GM19025 (cell line): ENCODE results near the gene RMRP.

Experiments used
- ATAC-seq: cut with Tn5 transposase; IDR thresholded peaks from one replicate; pipeline ENCODE4 v1.9.1; 2021; ENCODE audit warnings: mild to moderate bottlenecking, low read depth, moderate library complexity; ENCODE audit not compliant: unreplicated experiment

RMRP gene

DNA sequence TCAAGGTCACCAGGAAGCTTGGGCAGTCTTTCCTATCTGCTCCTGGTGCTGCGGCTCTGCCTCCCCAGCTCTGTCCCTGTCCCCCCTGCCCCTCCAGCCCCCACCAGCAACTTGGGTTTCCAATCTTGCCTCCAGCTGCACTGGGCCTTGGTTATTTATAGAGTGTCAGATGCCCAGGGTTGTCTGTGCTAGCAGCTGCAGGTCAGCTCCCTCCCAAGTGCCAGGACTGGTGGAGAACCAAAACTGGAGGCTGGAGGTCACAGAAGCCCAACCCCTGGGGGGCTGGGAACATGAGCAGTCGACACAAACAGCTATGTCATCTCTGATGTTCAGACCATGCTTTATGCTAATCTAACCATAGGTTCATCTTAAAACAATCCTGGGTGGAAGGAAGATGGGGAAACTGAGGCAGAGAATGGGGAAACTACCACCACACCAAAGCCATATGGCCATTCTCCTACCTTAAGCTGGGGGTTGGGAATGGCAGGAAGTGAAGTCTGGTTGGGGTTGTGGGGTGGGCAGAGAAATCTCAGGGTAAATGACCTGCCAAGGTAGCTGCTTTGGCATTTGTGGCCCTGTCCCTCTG lies 30.2 kb upstream of the RMRP start:
- ATAC-seq, result no peak

DNA sequence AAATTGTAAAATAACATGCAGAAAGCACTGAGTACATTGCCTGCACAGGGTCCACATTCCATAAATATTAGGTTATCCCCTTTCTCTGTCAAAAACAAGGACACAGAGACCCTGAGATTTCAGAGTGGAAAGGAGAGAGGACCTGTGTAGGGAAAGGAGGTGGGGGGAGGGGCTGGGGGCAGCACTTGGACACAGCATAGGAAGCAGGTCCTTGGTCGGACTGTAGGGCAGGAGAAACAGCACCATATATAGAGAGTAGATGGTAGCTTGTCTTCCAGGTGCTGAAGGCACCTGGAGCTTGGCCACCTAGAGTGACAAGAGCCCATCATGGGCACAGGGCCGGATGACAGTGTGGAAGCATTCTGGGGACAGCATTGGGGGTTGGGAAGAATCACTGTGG lies 29.5 kb upstream of the RMRP start:
- no peak for ATAC-seq

DNA sequence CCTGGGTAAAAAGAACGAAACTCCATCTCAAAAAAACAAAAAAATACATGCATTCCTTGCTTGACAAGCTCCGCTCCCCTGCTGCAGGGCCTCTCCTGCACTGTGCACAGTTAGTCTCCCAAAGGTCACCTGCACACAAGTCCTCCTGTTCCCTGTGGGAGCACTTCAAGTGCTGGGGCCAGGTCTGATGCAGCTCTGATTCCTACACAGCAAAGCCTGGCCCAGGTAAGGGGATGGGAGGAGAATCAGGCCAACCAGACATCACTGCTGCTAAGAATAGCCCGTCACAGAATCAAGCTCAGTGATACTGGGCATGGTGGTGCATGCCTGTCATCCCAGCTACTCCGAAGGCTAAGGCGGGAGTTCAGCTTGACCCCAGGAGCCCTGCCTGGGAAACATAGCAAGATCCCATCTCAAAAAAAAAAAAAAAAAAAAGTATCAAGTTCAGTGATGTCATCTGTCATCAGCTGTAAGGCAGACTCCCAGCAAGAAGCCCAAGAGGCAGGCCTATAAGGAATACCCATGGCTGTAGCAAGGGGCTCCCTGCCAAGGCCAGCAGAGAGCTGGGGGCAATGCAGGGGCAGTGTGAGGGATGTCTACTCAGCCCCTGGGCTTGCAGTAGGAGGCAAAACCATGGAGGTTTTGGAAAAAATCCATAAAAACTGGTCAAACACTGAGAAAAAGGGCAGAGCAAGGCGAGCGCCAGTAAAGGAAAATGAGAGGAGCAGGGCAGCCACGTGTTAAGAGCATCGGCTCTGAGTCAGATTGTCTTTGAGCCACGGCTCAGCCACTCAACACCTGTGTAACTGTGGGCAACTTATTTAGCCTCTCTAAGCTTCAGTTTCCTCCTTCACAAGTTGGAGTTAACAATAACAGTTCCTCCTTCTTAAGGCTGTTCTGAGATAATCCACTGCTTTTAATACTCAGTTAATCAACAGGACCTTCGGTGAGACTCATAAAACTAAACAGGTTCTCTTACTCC lies 28.7 kb upstream of the RMRP start:
- ATAC-seq, result no peak

DNA sequence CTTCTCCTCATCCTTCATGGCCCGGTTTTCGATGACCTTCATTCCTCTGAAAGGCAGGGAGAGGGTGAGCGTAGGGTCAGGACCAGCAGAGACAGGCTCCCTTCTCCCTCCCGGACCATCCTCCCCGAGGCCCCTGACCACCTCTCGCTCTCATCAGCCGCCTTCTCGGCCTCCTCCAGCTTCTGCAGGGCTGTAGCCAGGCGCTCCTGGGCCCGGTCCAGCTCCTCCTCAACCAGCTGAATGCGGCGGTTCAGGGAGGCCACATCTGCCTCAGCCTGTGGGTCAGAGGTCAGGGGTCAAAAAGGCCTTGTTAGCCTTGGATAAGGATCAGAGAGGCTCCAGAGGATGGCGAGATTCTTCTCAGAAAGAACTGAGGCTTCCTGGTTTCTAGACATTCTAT lies 27.7 kb upstream of the RMRP start:
- no peak for ATAC-seq

GRCh38 chr9:35684921-35685320 lies 27.1 kb upstream of the RMRP start:
- ATAC-seq, result no peak

- ATAC-seq, result no peak
Observed at GRCh38 chr9:35683323-35683722, 25.5 kb upstream of the RMRP start.

DNA sequence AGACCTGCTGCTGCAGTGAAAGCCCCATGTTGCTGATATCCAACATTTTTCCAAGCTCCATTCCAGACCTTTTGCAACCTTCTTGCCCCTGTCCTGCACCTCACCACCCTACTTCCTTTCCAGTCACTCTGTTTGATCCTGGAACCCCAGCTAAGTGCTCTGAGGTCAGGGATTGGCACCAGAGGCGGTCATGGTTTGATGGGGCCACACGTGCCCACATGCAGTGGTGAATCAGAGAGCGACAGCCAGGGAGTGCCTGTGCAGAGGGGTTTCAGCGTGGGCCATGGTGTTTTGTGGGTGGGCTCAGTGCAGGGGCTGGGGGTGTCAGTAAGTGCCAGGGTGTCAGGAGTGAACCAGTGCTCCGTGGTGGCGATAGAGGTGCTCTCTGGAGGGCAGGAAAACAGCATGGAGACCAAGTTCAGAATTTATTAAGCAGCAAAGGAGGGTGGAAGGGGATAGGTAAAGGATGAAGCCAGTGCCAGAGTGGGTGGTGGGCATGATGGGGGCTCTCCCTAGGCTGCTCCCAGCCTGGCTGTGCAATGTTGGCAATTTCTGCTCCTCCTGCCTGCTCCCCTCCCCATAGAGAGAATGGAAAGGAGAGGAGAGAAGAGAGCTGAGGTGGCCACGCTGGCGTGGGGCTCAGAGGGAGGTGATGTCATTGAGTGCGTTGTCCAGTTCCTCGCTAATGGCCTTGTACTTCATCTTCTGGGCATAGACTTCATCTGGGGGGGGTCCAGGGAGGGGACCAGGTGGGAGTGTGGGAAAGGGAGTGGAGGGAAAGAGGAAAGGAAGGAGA lies 24.9 kb upstream of the RMRP start:
- no peak for ATAC-seq

- ATAC-seq, result no peak
Observed at GRCh38 chr9:35682051-35682450, 24.2 kb upstream of the RMRP start.

GRCh38 chr9:35681341-35682002 lies 23.7 kb upstream of the RMRP start:
- no peak for ATAC-seq

GRCh38 chr9:35680331-35681105 lies 22.7 kb upstream of the RMRP start:
- no peak for ATAC-seq

GRCh38 chr9:35679766-35680330 lies 22.0 kb upstream of the RMRP start:
- ATAC-seq, result no peak

DNA sequence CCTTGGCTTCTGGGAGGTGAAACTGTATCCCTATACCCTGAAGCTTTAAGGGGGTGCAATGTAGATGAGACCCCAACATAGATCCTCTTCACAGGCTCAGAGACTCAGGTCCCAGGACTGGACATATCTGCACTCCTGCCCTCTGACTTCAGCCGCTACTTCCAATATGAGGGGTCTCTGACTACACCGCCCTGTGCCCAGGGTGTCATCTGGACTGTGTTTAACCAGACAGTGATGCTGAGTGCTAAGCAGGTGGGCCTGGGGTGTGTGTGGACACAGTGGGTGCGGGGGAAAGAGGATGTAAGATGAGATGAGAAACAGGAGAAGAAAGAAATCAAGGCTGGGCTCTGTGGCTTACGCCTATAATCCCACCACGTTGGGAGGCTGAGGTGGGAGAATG lies 21.3 kb upstream of the RMRP start:
- no peak for ATAC-seq

DNA sequence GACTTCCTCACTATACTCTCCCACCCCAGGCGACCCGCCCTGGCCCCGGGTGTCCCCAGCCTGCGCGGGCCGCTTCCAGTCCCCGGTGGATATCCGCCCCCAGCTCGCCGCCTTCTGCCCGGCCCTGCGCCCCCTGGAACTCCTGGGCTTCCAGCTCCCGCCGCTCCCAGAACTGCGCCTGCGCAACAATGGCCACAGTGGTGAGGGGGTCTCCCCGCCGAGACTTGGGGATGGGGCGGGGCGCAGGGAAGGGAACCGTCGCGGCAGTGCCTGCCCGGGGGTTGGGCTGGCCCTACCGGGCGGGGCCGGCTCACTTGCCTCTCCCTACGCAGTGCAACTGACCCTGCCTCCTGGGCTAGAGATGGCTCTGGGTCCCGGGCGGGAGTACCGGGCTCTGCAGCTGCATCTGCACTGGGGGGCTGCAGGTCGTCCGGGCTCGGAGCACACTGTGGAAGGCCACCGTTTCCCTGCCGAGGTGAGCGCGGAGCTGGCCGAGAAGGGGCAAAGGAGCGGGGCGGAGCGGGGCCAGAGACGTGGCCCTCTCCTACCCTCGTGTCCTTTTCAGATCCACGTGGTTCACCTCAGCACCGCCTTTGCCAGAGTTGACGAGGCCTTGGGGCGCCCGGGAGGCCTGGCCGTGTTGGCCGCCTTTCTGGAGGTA lies 18.0 kb upstream of the RMRP start:
- ATAC-seq, result no peak

GRCh38 chr9:35675204-35675603 lies 17.4 kb upstream of the RMRP start:
- ATAC-seq, result no peak

- ATAC-seq, result no peak
Observed at GRCh38 chr9:35674025-35674361, 16.2 kb upstream of the RMRP start.

- no peak for ATAC-seq
Observed at GRCh38 chr9:35673132-35674024, 15.6 kb upstream of the RMRP start, which contains the start of gene CA9. Gene CA9, plus strand, starts transcription at chr9:35673928. Its CDS starts 32 bp downstream, at chr9:35673960.

DNA sequence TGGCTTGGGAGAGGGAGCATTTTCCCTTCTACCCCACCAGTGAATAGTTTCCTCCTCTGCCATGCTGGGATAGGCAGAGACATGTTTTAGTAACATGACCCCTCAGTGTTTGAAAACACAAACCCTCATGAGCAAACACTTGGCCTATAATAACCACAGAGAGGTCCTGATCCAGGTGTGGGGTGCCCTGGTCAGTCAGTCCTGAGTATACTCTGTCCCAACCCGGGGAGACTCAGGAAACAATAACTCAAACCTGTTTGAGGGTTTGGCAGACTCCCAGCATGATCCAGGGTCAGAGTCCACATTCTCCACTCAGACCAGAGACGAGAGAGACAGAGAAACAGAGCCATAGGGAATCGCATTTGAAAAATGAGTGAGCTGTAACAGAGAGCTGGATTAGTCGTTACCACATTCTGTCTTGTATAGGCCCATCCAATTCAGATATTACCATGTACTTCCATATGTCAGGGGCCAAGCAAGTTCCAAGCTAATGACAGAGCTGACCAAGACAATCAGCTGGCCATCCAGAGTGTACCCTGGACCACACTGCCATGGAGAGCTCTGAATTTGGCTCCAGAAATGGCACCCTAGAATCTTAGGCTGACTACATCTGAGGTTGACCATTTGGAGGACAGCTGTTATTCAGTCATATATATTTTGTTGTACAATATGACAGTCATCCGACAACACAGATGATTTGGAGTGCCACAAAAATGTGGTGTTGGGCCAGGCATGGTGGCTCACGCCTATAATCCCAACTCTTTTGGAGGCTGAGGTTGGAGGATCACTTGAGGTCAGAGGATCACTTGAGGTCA lies 11.7 kb upstream of the RMRP start:
- ATAC-seq, result no peak
